ENCODE measurements around the gene TBXAS1. TPM values are rescaled to one million over a fixed set of nuclear protein-coding genes. Genes with fewer than 3 reads are reported as not detected.

The TBXAS1 gene
- total and polyA plus RNA-seq, 2 of the 8 experiments (the other 6 are each of a cell fraction or from before 2014, with no cell fraction given): 0.86 to 2.1 TPM

DNA sequence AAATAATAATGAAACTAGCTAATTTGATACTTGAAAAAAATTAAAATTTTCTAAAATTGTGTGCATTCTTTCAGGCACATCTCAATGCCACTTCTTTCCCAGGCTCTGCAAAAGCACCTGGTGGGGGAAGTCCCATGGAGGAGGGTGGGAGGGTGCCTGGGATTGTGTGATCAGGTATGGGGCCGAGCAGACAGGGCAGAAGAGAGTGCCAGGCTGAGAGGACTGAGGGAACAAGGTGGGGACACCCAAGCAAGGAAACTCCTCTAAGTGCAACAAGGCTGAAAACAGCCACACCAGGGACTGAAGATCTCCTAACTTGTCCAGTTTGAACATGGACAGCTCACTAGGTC is 219.9 kb downstream of the TBXAS1 start:
- no peak overlapping the region for H2BK15ac ChIP-seq (ENCODE audit: low read length)
- H4K20me1 ChIP-seq (replicated peaks in 1 of 2; ENCODE audit: control insufficient read depth in 1 of 2, insufficient read depth in 2 of 2, low read length in 2 of 2): peaks cover 0 to 1% of the 10 kb centered on the region in 2 experiments
- H4K5ac ChIP-seq (ENCODE audit: insufficient read length, low read depth, low read length): no peak overlapping the region
- TF ChIP-seq ATF3 (IDR thresholded peaks at IDR 0.05; ENCODE audit: insufficient read depth, low read depth, low read length): no peak
- TF ChIP-seq SAP30 (IDR thresholded peaks at IDR 0.05; ENCODE audit: insufficient read depth, insufficient replicate concordance, low read length): no peak
- H3K4me3 ChIP-seq (ENCODE audit: extremely low read depth in 1 of 4, insufficient read depth in 2 of 4, low read depth in 3 of 4, low read length in 4 of 4): no peak overlapping the region
- H4K91ac ChIP-seq (replicated peaks; ENCODE audit: insufficient read length, low read length): no peak overlapping the region
- 0 out of 2 replicates have a peak, but pooled peaks cover 1% of the 10 kb centered on the region for H3K23me2 ChIP-seq (ENCODE audit: low read depth, low read length)
- H2AFZ ChIP-seq (ENCODE audit: low read length): no peak overlapping the region
- no peak overlapping the region for H2BK12ac ChIP-seq (ENCODE audit: low read depth, low read length)
- no peak overlapping the region for H3K56ac ChIP-seq (replicated peaks; ENCODE audit: insufficient read length, low read depth, low read length)
- FAIRE-seq: no peak
- ChIA-PET CTCF (ENCODE audit: partially characterized antibody) (no interaction called here), POLR2A (ENCODE audit: partially characterized antibody) (no interaction called here)
- H2BK20ac ChIP-seq (ENCODE audit: low read length): no peak overlapping the region
- no peaks in the 10 kb centered on the region for H3K27me3 ChIP-seq (replicated peaks in 1 of 4; ENCODE audit: control insufficient read depth in 3 of 4, extremely low read depth in 1 of 4, insufficient read depth in 3 of 4, low read length in 3 of 4)
- no peaks in the 10 kb centered on the region for H3K79me1 ChIP-seq (ENCODE audit: low read depth, low read length)
- peak in 1 of 2 experiments; percentile 19 for DNase-seq (ENCODE audit: low read depth in 1 of 2, low spot score in 2 of 2)
- no peak overlapping the region for H3K23ac ChIP-seq (ENCODE audit: insufficient read length)
- WGBS, 2 experiments (ENCODE audit: extremely low coverage in 1 of 2, insufficient coverage in 1 of 2, insufficient read length in 1 of 2, insufficient replicate concordance in 2 of 2, low coverage in 1 of 2, low lambda C conversion rate in 2 of 2, missing lambda C conversion rate in 1 of 2): 67% methylated on average over 1 of the region's 1 CpG; no CpG with 5 or more reads in 1 of the 2 experiments
- no peak overlapping the region for H3K14ac ChIP-seq (ENCODE audit: insufficient read length)
- H3K4ac ChIP-seq (replicated peaks; ENCODE audit: insufficient read length, low read depth, low read length): no peak overlapping the region
- H3K4me1 ChIP-seq (replicated peaks in 1 of 4; ENCODE audit: control insufficient read depth in 3 of 4, insufficient read depth in 4 of 4, low read length in 3 of 4): no peaks in the 10 kb centered on the region
- H3K4me2 ChIP-seq (ENCODE audit: insufficient read depth in 1 of 2, low read depth in 2 of 2, low read length in 2 of 2): no peak overlapping the region
- no peaks in the 10 kb centered on the region for H3K9me3 ChIP-seq (ENCODE audit: insufficient read depth in 2 of 2, low read depth in 1 of 2, low read length in 1 of 2)
- H3K27ac ChIP-seq (ENCODE audit: low read depth, low read length): no peak overlapping the region
- H3K79me2 ChIP-seq (ENCODE audit: control insufficient read depth in 1 of 2, insufficient read depth in 2 of 2, low read length in 2 of 2): no peaks in the 10 kb centered on the region
- no peaks in the 10 kb centered on the region for H3K36me3 ChIP-seq (ENCODE audit: control insufficient read depth in 2 of 4, insufficient read depth in 4 of 4, low read length in 3 of 4)
- H4K8ac ChIP-seq (ENCODE audit: extremely low read depth, insufficient read depth, low read length): no peak overlapping the region
- no peak overlapping the region for H2BK120ac ChIP-seq (replicated peaks; ENCODE audit: low read depth, low read length)
- H2AK5ac ChIP-seq (ENCODE audit: low read depth, low read length): no peak overlapping the region
- H3K9ac ChIP-seq (replicated peaks in 1 of 4; ENCODE audit: extremely low read depth in 1 of 4, low read depth in 3 of 4, low read length in 3 of 4): no peak overlapping the region
- H2BK5ac ChIP-seq (ENCODE audit: low read depth, low read length): no peak overlapping the region
- no peak overlapping the region for H3K18ac ChIP-seq (ENCODE audit: extremely low read depth, low read length)

All from H1 (cell line).